Hepatocyte (in vitro differentiated cells): Measurements from ENCODE around the gene TBC1D22B. TPM values are rescaled to one million over a fixed set of nuclear protein-coding genes. Genes with fewer than 3 reads are reported as not detected.
"Not testable (repeated sequence)": the region's sequence is repeated elsewhere in the genome, so short reads cannot be mapped to it uniquely, and the experiment has no call there.

ENCODE experiments used
- DNase-seq: peaks from one replicate; pipeline ENCODE4 v3.0.0-alpha.2; 2016; ENCODE audit warnings: low spot score
- H2AFZ ChIP-seq: fragments of 200-600 bp; sonication (generic); 2 replicates; pipeline ENCODE4 v1.6.0; 2016; ENCODE audit warnings: antibody characterized with exemption, mild to moderate bottlenecking
- H3K27ac ChIP-seq: fragments of 200-600 bp; sonication (generic); 2 replicates; pipeline ENCODE4 v1.5.1; 2016; ENCODE audit warnings: mild to moderate bottlenecking
- H3K27me3 ChIP-seq: fragments of 200-600 bp; sonication (generic); 2 replicates; pipeline ENCODE4 v1.6.1; 2016
- H3K36me3 ChIP-seq: fragments of 200-600 bp; sonication (generic); replicated peaks from 2 replicates; pipeline ENCODE4 v1.5.1; 2016; ENCODE audit warnings: low read depth; ENCODE audit not compliant: insufficient read depth
- H3K4me1 ChIP-seq: fragments of 200-600 bp; sonication (generic); 2 replicates; pipeline ENCODE4 v1.5.1; 2016; ENCODE audit warnings: mild to moderate bottlenecking, moderate library complexity; ENCODE audit not compliant: insufficient read depth
- H3K4me2 ChIP-seq: fragments of 200-600 bp; sonication (generic); 2 replicates; pipeline ENCODE4 v1.6.0; 2016
- H3K4me3 ChIP-seq: fragments of 200-600 bp; sonication (generic); 2 replicates; pipeline ENCODE4 v1.5.1; 2016; ENCODE audit warnings: mild to moderate bottlenecking
- H3K79me2 ChIP-seq: fragments of 200-600 bp; sonication (generic); 2 replicates; pipeline ENCODE4 v1.6.0; 2017; ENCODE audit warnings: mild to moderate bottlenecking
- H3K9me2 ChIP-seq: fragments of 200-600 bp; sonication (generic); replicated peaks from 2 replicates; pipeline ENCODE4 v1.6.0; 2017; ENCODE audit warnings: mild to moderate bottlenecking; ENCODE audit not compliant: insufficient read depth
- H3K9me3 ChIP-seq: fragments of 200-600 bp; sonication (generic); 2 replicates; pipeline ENCODE4 v1.5.1; 2016; ENCODE audit warnings: low read depth, mild to moderate bottlenecking
- H4K20me1 ChIP-seq: fragments of 200-600 bp; sonication (generic); 2 replicates; pipeline ENCODE4 v1.6.0; 2016; ENCODE audit warnings: mild to moderate bottlenecking; ENCODE audit not compliant: insufficient read depth, poor library complexity, severe bottlenecking
- CTCF ChIP-seq: fragments of 200-600 bp; sonication (generic); IDR thresholded peaks from 2 replicates; pipeline ENCODE4 v1.5.1; 2016; ENCODE audit warnings: antibody characterized with exemption, mild to moderate bottlenecking; ENCODE audit not compliant: poor library complexity
- EZH2 ChIP-seq: fragments of 200-600 bp; sonication (generic); IDR thresholded peaks from 2 replicates; pipeline ENCODE4 v1.6.1; 2016; ENCODE audit warnings: antibody characterized with exemption, mild to moderate bottlenecking, borderline replicate concordance
- EZH2phosphoT487 ChIP-seq: fragments of 200-600 bp; sonication (generic); IDR thresholded peaks from one replicate; pipeline ENCODE4 v1.6.1; 2018; ENCODE audit warnings: antibody characterized with exemption, mild to moderate bottlenecking, low read depth, moderate library complexity; ENCODE audit not compliant: unreplicated experiment, severe bottlenecking
- WGBS: methylation state at CpG from one replicate; pipeline ENCODE4 v1.1.6; 2016; ENCODE audit warnings: low lambda C conversion rate; ENCODE audit errors: missing lambda C conversion rate; 5-methylcytosine and 5-hydroxymethylcytosine counted together
- polyA plus RNA-seq: library from polyadenylated mRNA; unstranded; fragments of >200 nt; fragmentation: Nextera tagmentation; extraction: Ambion mirVana; gene quantifications from 2 replicates; pipeline ENCODE4 v1.2.1, GENCODE V29; 2016
- total RNA-seq: library from RNA; depleted of rRNA; stranded (reverse); fragments of >200 nt; gene quantifications from 2 replicates; pipeline ENCODE4 v1.2.3, GENCODE V29; 2014

Gene TBC1D22B
- total and polyA plus RNA-seq, 2 experiments from 2014 or later, result 5.2 to 8.2 TPM

DNA sequence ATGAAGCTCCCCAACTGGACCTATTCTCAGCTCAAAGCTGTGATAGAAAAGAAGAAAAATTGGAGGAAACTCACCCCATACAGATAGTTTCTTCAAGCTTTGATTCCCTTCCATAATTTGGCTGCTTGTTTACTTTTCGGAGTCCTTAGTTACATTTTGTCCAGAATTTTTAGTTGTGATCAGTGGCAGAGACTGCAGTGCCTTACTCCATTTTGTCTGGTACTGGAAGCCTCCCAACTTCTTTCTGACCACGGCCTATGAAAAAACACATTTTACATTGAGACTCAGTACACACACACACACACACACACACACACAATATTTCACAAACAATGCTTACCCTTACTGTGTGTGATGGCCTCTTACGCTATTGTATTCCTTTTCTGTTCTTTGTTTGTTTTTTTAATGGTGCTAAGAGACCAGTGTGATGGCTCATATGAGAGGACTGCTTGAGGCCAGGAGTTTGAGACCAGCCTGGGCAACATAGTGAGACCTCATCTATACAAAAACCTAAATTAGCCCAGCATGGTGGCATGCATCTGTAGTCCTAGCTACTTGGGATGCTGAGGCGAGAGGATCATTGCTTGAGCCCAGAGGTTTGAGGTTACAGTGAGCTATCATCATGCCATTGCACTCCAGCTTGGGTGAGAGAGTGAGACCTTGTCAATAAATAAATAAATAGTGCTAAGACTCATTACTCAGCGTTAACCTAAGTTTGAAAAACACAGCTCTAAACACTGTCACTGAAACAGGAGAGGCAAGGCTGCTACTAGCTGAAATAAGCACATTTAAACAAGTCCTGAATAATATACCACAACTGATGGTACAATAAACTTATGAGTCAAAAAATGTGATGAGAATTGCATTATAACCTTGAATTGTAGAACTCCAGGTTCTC, 82.4 kb downstream of the TBC1D22B start:
- Histone ChIP-seq H3K79me2 (no peaks in the 10 kb centered on the region), H4K20me1 (no peaks in the 10 kb centered on the region), H3K4me2 (no peak overlapping the region), H3K27ac (no peak overlapping the region), H3K4me1 (no peaks in the 10 kb centered on the region), H3K27me3 (no peaks in the 10 kb centered on the region), H3K4me3 (no peak overlapping the region), H3K9me3 (no peaks in the 10 kb centered on the region), H2AFZ (no peak overlapping the region), H3K9me2 (no peaks in the 10 kb centered on the region), H3K36me3 (no peaks in the 10 kb centered on the region)
- no peak for DNase-seq
- 90% methylated on average over 5 of the region's 5 CpGs for WGBS
- TF ChIP-seq EZH2phosphoT487 (no peak), CTCF (no peak), EZH2 (no peak)

DNA sequence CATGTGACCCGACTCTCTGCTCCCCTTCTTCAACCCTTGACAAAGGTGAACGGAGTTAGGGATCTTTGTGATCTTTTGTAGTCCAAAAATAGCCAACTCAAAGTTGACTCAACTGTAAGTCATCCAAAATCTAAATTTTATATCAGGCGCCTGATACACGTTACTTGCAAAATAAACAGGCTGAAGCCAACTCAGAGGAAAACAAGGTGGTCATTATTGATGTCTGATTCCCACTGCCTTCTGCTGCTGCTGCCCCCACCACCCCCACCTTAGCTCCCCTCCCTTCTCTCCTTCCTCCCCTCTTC, 83.0 kb downstream of the TBC1D22B start:
- Histone ChIP-seq H3K79me2 (no peaks in the 10 kb centered on the region), H3K4me3 (no peak overlapping the region), H3K4me2 (no peak overlapping the region), H3K27me3 (no peaks in the 10 kb centered on the region), H3K4me1 (no peaks in the 10 kb centered on the region), H4K20me1 (no peaks in the 10 kb centered on the region), H2AFZ (no peak overlapping the region), H3K36me3 (no peaks in the 10 kb centered on the region), H3K9me3 (no peaks in the 10 kb centered on the region), H3K9me2 (no peaks in the 10 kb centered on the region), H3K27ac (no peak overlapping the region)
- 83% methylated on average over 4 of the region's 4 CpGs for WGBS
- no peak for DNase-seq
- TF ChIP-seq EZH2, result no peak
- TF ChIP-seq CTCF, result no peak
- no peak for TF ChIP-seq EZH2phosphoT487

GRCh38 chr6:37343248-37343647, 85.7 kb downstream of the TBC1D22B start:
- no peak for DNase-seq
- no peak overlapping the region for H3K4me2 ChIP-seq
- WGBS, result 93% methylated on average over 3 of the region's 3 CpGs
- no peaks in the 10 kb centered on the region for H3K9me2 ChIP-seq
- H3K9me3 ChIP-seq, result no peaks in the 10 kb centered on the region
- H3K27ac ChIP-seq, result no peak overlapping the region
- TF ChIP-seq EZH2phosphoT487 (no peak), CTCF (no peak), EZH2 (no peak)
- H3K79me2 ChIP-seq, result no peaks in the 10 kb centered on the region
- no peaks in the 10 kb centered on the region for H3K36me3 ChIP-seq
- no peak overlapping the region for H2AFZ ChIP-seq
- no peaks in the 10 kb centered on the region for H3K4me1 ChIP-seq
- no peaks in the 10 kb centered on the region for H3K27me3 ChIP-seq
- H3K4me3 ChIP-seq, result no peak overlapping the region
- no peaks in the 10 kb centered on the region for H4K20me1 ChIP-seq

- Histone ChIP-seq H3K4me3 (no peak overlapping the region), H2AFZ (no peak overlapping the region), H3K27ac (no peak overlapping the region), H4K20me1 (no peaks in the 10 kb centered on the region), H3K9me3 (no peaks in the 10 kb centered on the region), H3K27me3 (no peaks in the 10 kb centered on the region), H3K9me2 (no peaks in the 10 kb centered on the region), H3K36me3 (no peaks in the 10 kb centered on the region), H3K4me2 (no peak overlapping the region), H3K79me2 (no peaks in the 10 kb centered on the region), H3K4me1 (no peaks in the 10 kb centered on the region)
- WGBS, result 93% methylated on average over 3 of the region's 3 CpGs
- no peak for TF ChIP-seq CTCF
- TF ChIP-seq EZH2phosphoT487, result no peak
- TF ChIP-seq EZH2, result no peak
- DNase-seq, result no peak
These were observed 86.7 kb downstream of the TBC1D22B start for GRCh38 chr6:37344308-37344707.

DNA sequence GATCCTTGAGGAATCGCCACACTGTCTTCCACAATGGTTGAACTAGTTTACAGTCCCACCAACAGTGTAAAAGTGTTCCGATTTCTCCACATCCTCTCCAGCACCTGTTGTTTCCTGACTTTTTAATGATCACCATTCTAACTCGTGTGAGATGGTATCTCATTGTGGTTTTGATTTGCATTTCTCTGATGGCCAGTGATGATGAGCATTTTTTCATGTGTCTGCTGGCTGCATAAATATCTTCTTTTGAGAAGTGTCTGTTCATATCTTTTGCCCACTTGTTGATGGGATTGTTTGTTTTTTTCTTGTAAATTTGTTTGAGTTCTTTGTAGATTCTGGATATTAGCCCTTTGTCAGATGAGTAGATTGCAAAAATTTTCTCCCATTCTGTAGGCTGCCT, 88.2 kb downstream of the TBC1D22B start:
- not testable (repeated sequence) for H3K27ac ChIP-seq, H3K9me3 ChIP-seq, H3K27me3 ChIP-seq, H4K20me1 ChIP-seq, H3K36me3 ChIP-seq, H3K79me2 ChIP-seq, H3K4me2 ChIP-seq, H2AFZ ChIP-seq, H3K9me2 ChIP-seq, DNase-seq, H3K4me1 ChIP-seq, H3K4me3 ChIP-seq
- 89% methylated on average over 3 of the region's 3 CpGs for WGBS
